WTC11 (cell line): Measurements from ENCODE around the gene PTCH1. TPM values are rescaled to one million over a fixed set of nuclear protein-coding genes. Genes with fewer than 3 reads are reported as not detected.

Source experiments
- ATAC-seq: fragments of 200-7000 bp; cut with Tn5 transposase; 2 replicates; pipeline ENCODE4 v1.10.0; 2021; ENCODE audit warnings: mild to moderate bottlenecking, moderate library complexity
- CTCF ChIA-PET: fragments of 300-600 bp; sonication (Branson Sonifier 250); formaldehyde crosslinking; loops from one replicate; lab custom pipeline; 2021; ENCODE audit warnings: antibody characterized with exemption; lab: Charles Lee
- POLR2A ChIA-PET: fragments of 350-600 bp; sonication (Branson Sonifier 250); formaldehyde crosslinking; loops from one replicate; lab custom pipeline; 2021; ENCODE audit warnings: antibody characterized with exemption; lab: Charles Lee
- DNase-seq: peaks from one replicate; pipeline ENCODE4 v3.0.0; 2021; ENCODE audit warnings: low spot score
- H3K27ac Mint-ChIP-seq: 2 replicates; pipeline ENCODE4 v1.8.0; 2021; ENCODE audit warnings: mixed read lengths
- H3K27me3 Mint-ChIP-seq: 2 replicates; pipeline ENCODE4 v1.8.0; 2021; ENCODE audit warnings: low read depth, mild to moderate bottlenecking, moderate library complexity, mixed read lengths
- H3K36me3 Mint-ChIP-seq: 2 replicates; pipeline ENCODE4 v1.8.0; 2021; ENCODE audit warnings: mixed read lengths
- H3K4me1 Mint-ChIP-seq: 2 replicates; pipeline ENCODE4 v1.8.0; 2022; ENCODE audit warnings: mixed read lengths
- H3K4me3 Mint-ChIP-seq: 2 replicates; pipeline ENCODE4 v1.8.0; 2021; ENCODE audit warnings: mild to moderate bottlenecking, moderate library complexity, mixed read lengths
- H3K9me3 Mint-ChIP-seq: 2 replicates; pipeline ENCODE4 v1.8.0; 2021; ENCODE audit warnings: mixed read lengths
- ARID4B ChIP-seq: sonication (generic); formaldehyde crosslinking; IDR thresholded peaks from 2 replicates; pipeline ENCODE4 v1.8.0; 2023; ENCODE audit warnings: missing genetic modification reagents, mild to moderate bottlenecking, borderline replicate concordance
- CREM ChIP-seq: sonication (generic); formaldehyde crosslinking; IDR thresholded peaks from 2 replicates; pipeline ENCODE4 v1.8.1; 2022; ENCODE audit warnings: mild to moderate bottlenecking, missing genetic modification reagents, moderate library complexity
- FOXP1 ChIP-seq: sonication (generic); formaldehyde crosslinking; IDR thresholded peaks from 2 replicates; pipeline ENCODE4 v1.8.0; 2022; ENCODE audit warnings: missing genetic modification reagents, mild to moderate bottlenecking, moderate library complexity, borderline replicate concordance
- HMGXB4 ChIP-seq: sonication (generic); formaldehyde crosslinking; IDR thresholded peaks from 2 replicates; pipeline ENCODE4 v1.8.1; 2023; ENCODE audit warnings: mild to moderate bottlenecking, moderate library complexity, missing genetic modification reagents
- JAZF1 ChIP-seq: fragments of 250-450 bp; sonication (Bioruptor Pico); IDR thresholded peaks from 2 replicates; pipeline ENCODE4 v1.9.0; 2021; ENCODE audit warnings: moderate library complexity, mild to moderate bottlenecking, inconsistent platforms
- MLX ChIP-seq: sonication (generic); formaldehyde crosslinking; IDR thresholded peaks from 2 replicates; pipeline ENCODE4 v1.8.1; 2023; ENCODE audit warnings: mild to moderate bottlenecking, missing genetic modification reagents, moderate library complexity
- RELA ChIP-seq: sonication (generic); formaldehyde crosslinking; IDR thresholded peaks from 2 replicates; pipeline ENCODE4 v1.8.1; 2022; ENCODE audit warnings: missing genetic modification reagents, mild to moderate bottlenecking, borderline replicate concordance
- SP1 ChIP-seq: sonication (generic); formaldehyde crosslinking; conservative IDR thresholded peaks from 2 replicates; pipeline ENCODE4 v1.8.1; 2022; ENCODE audit warnings: missing genetic modification reagents
- TEAD1 ChIP-seq: sonication (generic); formaldehyde crosslinking; IDR thresholded peaks from 2 replicates; pipeline ENCODE4 v1.8.0; 2022; ENCODE audit warnings: mild to moderate bottlenecking, missing genetic modification reagents
- ZNF396 ChIP-seq: fragments of 250-450 bp; sonication (Bioruptor Pico); IDR thresholded peaks from 2 replicates; pipeline ENCODE4 v1.8.0; 2021; ENCODE audit warnings: mild to moderate bottlenecking, moderate library complexity, borderline replicate concordance
- ZNF416 ChIP-seq: fragments of 250-450 bp; sonication (Bioruptor Pico); IDR thresholded peaks from 2 replicates; pipeline ENCODE4 v1.9.0; 2021; ENCODE audit warnings: mild to moderate bottlenecking, inconsistent platforms
- total RNA-seq: library from RNA; stranded (reverse); gene quantifications from 3 replicates; pipeline ENCODE4 v1.2.3, GENCODE V29; 2021
- TF ChIP-seq, protein P1 (sequence below): sonication (generic); formaldehyde crosslinking; IDR thresholded peaks from 2 replicates; pipeline ENCODE4 v1.8.1; 2022; ENCODE audit warnings: mild to moderate bottlenecking, missing genetic modification reagents, moderate library complexity, borderline replicate concordance
- TF ChIP-seq, protein P2 (sequence below): sonication (generic); formaldehyde crosslinking; IDR thresholded peaks from 2 replicates; pipeline ENCODE4 v1.8.1; 2023; ENCODE audit warnings: mild to moderate bottlenecking, missing genetic modification reagents
- TF ChIP-seq, protein P3 (sequence below): fragments of 250-450 bp; sonication (Bioruptor Pico); conservative IDR thresholded peaks from 2 replicates; pipeline ENCODE4 v1.9.0; 2021; ENCODE audit warnings: mild to moderate bottlenecking

The PTCH1 gene
- total RNA-seq, 1 experiment from 2014 or later: 38.0 TPM

- H3K36me3 Mint-ChIP-seq: peaks cover 8% of the 10 kb centered on the region; the same call in 1 of the 2 replicates
- peak; percentile 6 for ATAC-seq
- peak overlapping the region; percentile 71 for H3K27ac Mint-ChIP-seq
- H3K9me3 Mint-ChIP-seq: no peaks in the 10 kb centered on the region
- CTCF ChIA-PET: interaction anchor here (0.6 to 0.7 kb wide), 2 partner anchors 120 to 249 kb away, joined by 3 read pairs; no protein-coding TSS in a partner anchor
- POLR2A ChIA-PET: interaction anchor here (0.6 to 0.7 kb wide), 3 partner anchors 65 to 291 kb away, joined by 3 to 5 read pairs (median 3); no protein-coding TSS in a partner anchor
- peak; percentile 66 for DNase-seq
- H3K4me1 Mint-ChIP-seq: peaks cover 36% of the 10 kb centered on the region
- TF ChIP-seq JAZF1: no peak
- TF ChIP-seq RELA (CRISPR knock-in tag): 0 out of 2 replicates have a peak, but pooled peaks have one; percentile 31
- H3K4me3 Mint-ChIP-seq: peak overlapping the region; percentile 96
- H3K27me3 Mint-ChIP-seq: no peaks in the 10 kb centered on the region; the same call in 1 of the 2 replicates
Measured at GRCh38 chr9:95505717-95506427, 10.9 kb downstream of the PTCH1 start.

GRCh38 chr9:95505072-95505716 is 11.6 kb downstream of the PTCH1 start:
- H3K27me3 Mint-ChIP-seq: no peaks in the 10 kb centered on the region; the same call in 1 of the 2 replicates
- ATAC-seq: no peak
- TF ChIP-seq ZNF396: no peak
- TF ChIP-seq, protein P1, sequence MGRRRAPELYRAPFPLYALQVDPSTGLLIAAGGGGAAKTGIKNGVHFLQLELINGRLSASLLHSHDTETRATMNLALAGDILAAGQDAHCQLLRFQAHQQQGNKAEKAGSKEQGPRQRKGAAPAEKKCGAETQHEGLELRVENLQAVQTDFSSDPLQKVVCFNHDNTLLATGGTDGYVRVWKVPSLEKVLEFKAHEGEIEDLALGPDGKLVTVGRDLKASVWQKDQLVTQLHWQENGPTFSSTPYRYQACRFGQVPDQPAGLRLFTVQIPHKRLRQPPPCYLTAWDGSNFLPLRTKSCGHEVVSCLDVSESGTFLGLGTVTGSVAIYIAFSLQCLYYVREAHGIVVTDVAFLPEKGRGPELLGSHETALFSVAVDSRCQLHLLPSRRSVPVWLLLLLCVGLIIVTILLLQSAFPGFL (CRISPR knock-in tag): no peak
- TF ChIP-seq, all 79 proteins: peak for 0
- H3K4me1 Mint-ChIP-seq: peaks cover 38% of the 10 kb centered on the region
- peak overlapping the region; percentile 87 for H3K4me3 Mint-ChIP-seq
- peak overlapping the region; percentile 71 for H3K27ac Mint-ChIP-seq
- POLR2A ChIA-PET: interaction anchor here (0.6 to 0.7 kb wide), 2 partner anchors 187 to 292 kb away, joined by 3 to 5 read pairs; no protein-coding TSS in a partner anchor
- H3K9me3 Mint-ChIP-seq: no peaks in the 10 kb centered on the region
- peaks cover 8% of the 10 kb centered on the region; the same call in 1 of the 2 replicates for H3K36me3 Mint-ChIP-seq
- no peak for DNase-seq
- CTCF ChIA-PET: interaction anchor here (0.7 to 1.1 kb wide), 3 partner anchors 10 to 249 kb away, joined by 3 to 4 read pairs (median 3); no protein-coding TSS in a partner anchor

DNA sequence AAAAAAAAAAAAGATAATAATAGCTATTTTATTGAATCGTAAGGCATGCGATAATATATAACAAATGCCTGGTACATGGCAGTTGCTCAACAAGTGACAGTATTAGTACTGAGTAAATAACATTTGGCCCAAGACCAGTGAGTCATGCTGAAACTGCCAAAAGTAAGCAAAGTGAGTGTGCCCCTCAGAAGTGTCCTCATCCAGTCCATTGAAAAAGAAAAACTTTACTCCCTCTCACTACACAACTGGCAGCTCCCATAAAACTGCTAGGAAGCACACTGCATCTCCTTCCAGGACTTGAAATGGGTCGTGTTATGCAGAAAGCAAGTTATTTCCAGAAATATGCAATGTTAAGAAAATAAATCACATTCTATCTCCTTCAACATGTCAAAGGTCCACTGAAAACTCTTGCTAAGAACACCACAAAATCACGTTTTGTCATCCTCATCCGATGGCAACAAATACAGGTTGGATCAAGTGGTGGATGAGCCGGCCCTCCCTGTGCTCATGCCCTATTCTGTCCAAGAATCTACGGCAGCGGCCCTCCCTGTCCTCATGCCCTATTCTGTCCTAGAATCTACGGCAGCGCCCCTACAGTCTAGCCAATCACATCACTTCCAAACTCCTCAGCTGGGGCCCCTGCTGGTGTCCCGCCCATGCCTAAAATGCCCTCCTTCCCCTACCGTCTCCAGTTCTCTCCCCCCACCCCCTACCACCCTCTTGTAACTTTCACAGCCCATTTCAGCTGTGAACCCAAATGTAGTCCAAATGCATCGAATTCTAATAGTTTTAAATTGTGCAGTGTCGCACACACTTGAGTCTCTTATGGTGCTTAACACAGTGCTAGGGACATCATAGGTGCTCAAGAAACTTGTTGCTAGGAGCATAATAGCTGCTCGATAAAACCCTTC is 12.5 kb downstream of the PTCH1 start:
- ATAC-seq (peak; percentile 53), DNase-seq (peak; percentile 73)
- peak overlapping the region; percentile 87 for H3K4me3 Mint-ChIP-seq
- peak overlapping the region; percentile 80 for H3K27ac Mint-ChIP-seq
- POLR2A ChIA-PET: interaction anchor here (0.6 kb wide), 1 partner anchor 58 kb away, joined by 5 read pairs; no protein-coding TSS in a partner anchor
- CTCF ChIA-PET: interaction anchor here (0.6 to 1.1 kb wide), 3 partner anchors 9 to 466 kb away, joined by 3 to 5 read pairs (median 4); no protein-coding TSS in a partner anchor
- no peaks in the 10 kb centered on the region; the same call in 1 of the 2 replicates for H3K27me3 Mint-ChIP-seq
- peaks cover 11% of the 10 kb centered on the region; the same call in 1 of the 2 replicates for H3K36me3 Mint-ChIP-seq
- H3K4me1 Mint-ChIP-seq: peaks cover 39% of the 10 kb centered on the region
- H3K9me3 Mint-ChIP-seq: no peaks in the 10 kb centered on the region
- no peak for TF ChIP-seq MLX (CRISPR knock-in tag)
- TF ChIP-seq CREM (CRISPR knock-in tag): no peak
- TF ChIP-seq, protein P2, sequence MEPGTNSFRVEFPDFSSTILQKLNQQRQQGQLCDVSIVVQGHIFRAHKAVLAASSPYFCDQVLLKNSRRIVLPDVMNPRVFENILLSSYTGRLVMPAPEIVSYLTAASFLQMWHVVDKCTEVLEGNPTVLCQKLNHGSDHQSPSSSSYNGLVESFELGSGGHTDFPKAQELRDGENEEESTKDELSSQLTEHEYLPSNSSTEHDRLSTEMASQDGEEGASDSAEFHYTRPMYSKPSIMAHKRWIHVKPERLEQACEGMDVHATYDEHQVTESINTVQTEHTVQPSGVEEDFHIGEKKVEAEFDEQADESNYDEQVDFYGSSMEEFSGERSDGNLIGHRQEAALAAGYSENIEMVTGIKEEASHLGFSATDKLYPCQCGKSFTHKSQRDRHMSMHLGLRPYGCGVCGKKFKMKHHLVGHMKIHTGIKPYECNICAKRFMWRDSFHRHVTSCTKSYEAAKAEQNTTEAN (CRISPR knock-in tag): no peak
- TF ChIP-seq TEAD1: no peak
- no peak for TF ChIP-seq HMGXB4 (CRISPR knock-in tag)
- peak; percentile 36; the same call in 1 of the 2 replicates for TF ChIP-seq ARID4B (CRISPR knock-in tag)
- peak; percentile 50; the same call in 1 of the 2 replicates for TF ChIP-seq SP1
- TF ChIP-seq, protein P3, sequence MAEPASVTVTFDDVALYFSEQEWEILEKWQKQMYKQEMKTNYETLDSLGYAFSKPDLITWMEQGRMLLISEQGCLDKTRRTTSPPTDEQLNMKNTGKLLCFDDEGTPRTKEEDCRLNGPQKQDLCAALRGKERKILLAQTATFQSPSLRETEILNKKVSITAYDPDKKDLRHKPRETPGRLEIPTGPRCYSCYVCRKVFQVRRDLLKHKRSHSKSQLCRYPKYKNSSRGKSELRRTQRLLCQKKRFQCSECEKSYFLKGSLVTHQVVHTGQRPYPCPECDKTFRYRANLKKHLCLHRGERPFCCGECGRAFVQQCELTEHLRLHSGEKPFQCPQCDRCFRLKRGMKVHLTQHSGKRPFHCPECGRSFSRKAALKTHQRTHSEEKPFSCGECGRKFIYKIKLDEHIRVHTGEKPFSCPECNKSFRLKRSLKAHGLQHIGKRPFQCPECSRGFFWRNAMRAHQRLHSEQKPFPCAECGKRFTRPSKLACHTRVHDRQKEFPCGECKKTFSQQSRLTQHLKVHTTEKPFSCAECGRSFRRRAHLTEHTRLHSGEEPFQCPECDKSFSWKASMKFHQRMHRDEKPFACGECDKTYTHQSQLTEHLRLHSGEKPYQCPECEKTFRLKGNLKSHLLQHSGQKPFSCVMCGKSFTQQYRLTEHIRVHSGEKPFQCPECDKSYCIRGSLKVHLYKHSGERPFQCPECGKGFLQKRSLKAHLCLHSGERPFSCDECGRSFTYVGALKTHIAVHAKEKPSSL (CRISPR knock-in tag): no peak
- no peak for TF ChIP-seq ZNF416
- no peak for TF ChIP-seq FOXP1 (CRISPR knock-in tag)
